COLO668 (cell line): ENCODE measurements around the gene GPX4.

Experiments
- DNase-seq: peaks from one replicate; lab custom pipeline; 2025; ENCODE audit not compliant: unreplicated experiment; lab: John Stamatoyannopoulos, UW

GPX4 gene

GRCh38 chr19:1147934-1148549, 44.2 kb downstream of the GPX4 start:
- DNase-seq = no peak

GRCh38 chr19:1149259-1150045, 45.7 kb downstream of the GPX4 start:
- no peak for DNase-seq

GRCh38 chr19:1150333-1151036, 46.7 kb downstream of the GPX4 start:
- DNase-seq = no peak

GRCh38 chr19:1151037-1151724, 47.4 kb downstream of the GPX4 start:
- no peak for DNase-seq

- no peak for DNase-seq
Measured at GRCh38 chr19:1151917-1152587, 48.3 kb downstream of the GPX4 start.

GRCh38 chr19:1153891-1154730, 50.3 kb downstream of the GPX4 start:
- DNase-seq = no peak

- DNase-seq = peak; percentile 15
Measured at GRCh38 chr19:1154731-1155351, 51.0 kb downstream of the GPX4 start.

- no peak for DNase-seq
Measured at GRCh38 chr19:1155352-1156304, 51.8 kb downstream of the GPX4 start.
